ENCODE measurements around the gene ADA. TPM values are rescaled to one million over a fixed set of nuclear protein-coding genes. Genes with fewer than 3 reads are reported as not detected.

Gene ADA
- polyA plus RNA-seq, 1 donor (not counting 4 experiments of a cell fraction or from before 2014, with no cell fraction given): 21.4 TPM

DNA sequence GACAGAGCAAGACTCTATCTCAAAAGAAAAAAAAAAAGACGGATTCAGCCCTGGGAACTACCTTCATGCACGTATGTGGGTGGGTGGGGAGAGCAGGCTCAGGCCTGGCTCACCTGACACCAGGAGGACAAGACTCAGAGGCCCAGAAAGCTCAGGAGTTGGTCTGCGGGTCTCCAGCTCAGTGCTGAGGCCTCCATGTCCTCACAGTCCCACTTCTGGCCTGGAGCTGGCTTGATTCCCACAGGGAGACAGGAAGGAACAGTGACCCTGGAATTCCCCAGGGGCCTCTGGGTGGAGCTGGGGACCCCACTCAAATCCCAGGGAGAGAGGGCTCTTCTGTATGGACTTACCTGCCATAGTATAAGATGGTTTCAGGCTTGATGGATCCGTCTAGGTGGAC, 15.6 kb downstream of the ADA start:
- Histone ChIP-seq H3K27me3 (ENCODE audit: control insufficient read depth, extremely low read depth, insufficient read depth, low read length) (no peaks in the 10 kb centered on the region), H3K9me1 (ENCODE audit: control insufficient read depth, extremely low read depth, insufficient read depth, low read length) (no peaks in the 10 kb centered on the region), H3K4me1 (ENCODE audit: control insufficient read depth, extremely low read depth, insufficient read depth, low read length) (no peaks in the 10 kb centered on the region), H3K79me2 (ENCODE audit: control insufficient read depth, insufficient read depth, low read length) (no peaks in the 10 kb centered on the region), H3K9me3 (ENCODE audit: control insufficient read depth, low read depth, low read length) (peaks cover 2% of the 10 kb centered on the region), H2AFZ (ENCODE audit: control insufficient read depth, low read length) (no peak overlapping the region), H3K9ac (ENCODE audit: control insufficient read depth, extremely low read depth, insufficient read depth, low read length) (no peak overlapping the region), H3K4me3 (ENCODE audit: control insufficient read depth in 2 of 3, extremely low read depth in 1 of 3, insufficient read depth in 2 of 3, low read depth in 1 of 3, low read length in 3 of 3) (no peak overlapping the region), H3K4me2 (ENCODE audit: control insufficient read depth, extremely low read depth, insufficient read depth, low read depth, low read length) (no peak overlapping the region), H3K36me3 (ENCODE audit: control insufficient read depth in 2 of 2, extremely low read depth in 1 of 2, insufficient read depth in 2 of 2, low read length in 2 of 2) (peaks cover 5 to 6% of the 10 kb centered on the region in 2 experiments), H3K27ac (ENCODE audit: control insufficient read depth, insufficient read depth, low read length) (no peak overlapping the region), H4K20me1 (ENCODE audit: control insufficient read depth, extremely low read depth, insufficient read depth, low read length) (no peaks in the 10 kb centered on the region)
- dilution Hi-C loops (cut with MboI; ENCODE audit: extremely low pct_ligation_motif_present, low sequenced_read_pairs): no loop called here
- FAIRE-seq (no peak), DNase-seq (ENCODE audit: low read depth, low spot score) (no peak)
- no peak for TF ChIP-seq EZH2 (IDR thresholded peaks at IDR 0.05; ENCODE audit: low read length)
- TF ChIP-seq, protein P1, sequence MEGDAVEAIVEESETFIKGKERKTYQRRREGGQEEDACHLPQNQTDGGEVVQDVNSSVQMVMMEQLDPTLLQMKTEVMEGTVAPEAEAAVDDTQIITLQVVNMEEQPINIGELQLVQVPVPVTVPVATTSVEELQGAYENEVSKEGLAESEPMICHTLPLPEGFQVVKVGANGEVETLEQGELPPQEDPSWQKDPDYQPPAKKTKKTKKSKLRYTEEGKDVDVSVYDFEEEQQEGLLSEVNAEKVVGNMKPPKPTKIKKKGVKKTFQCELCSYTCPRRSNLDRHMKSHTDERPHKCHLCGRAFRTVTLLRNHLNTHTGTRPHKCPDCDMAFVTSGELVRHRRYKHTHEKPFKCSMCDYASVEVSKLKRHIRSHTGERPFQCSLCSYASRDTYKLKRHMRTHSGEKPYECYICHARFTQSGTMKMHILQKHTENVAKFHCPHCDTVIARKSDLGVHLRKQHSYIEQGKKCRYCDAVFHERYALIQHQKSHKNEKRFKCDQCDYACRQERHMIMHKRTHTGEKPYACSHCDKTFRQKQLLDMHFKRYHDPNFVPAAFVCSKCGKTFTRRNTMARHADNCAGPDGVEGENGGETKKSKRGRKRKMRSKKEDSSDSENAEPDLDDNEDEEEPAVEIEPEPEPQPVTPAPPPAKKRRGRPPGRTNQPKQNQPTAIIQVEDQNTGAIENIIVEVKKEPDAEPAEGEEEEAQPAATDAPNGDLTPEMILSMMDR (optimal IDR thresholded peaks at IDR 0.05 in 1 of 3, IDR thresholded peaks at IDR 0.05 in 1 of 3, conservative IDR thresholded peaks at IDR 0.05 in 1 of 3; ENCODE audit: extremely low read depth in 1 of 3, insufficient read depth in 2 of 3, low read length in 3 of 3): no peak

- Histone ChIP-seq H3K27me3 (ENCODE audit: control insufficient read depth, extremely low read depth, insufficient read depth, low read length) (no peaks in the 10 kb centered on the region), H3K9me3 (ENCODE audit: control insufficient read depth, low read depth, low read length) (no peaks in the 10 kb centered on the region), H3K36me3 (ENCODE audit: control insufficient read depth in 2 of 2, extremely low read depth in 1 of 2, insufficient read depth in 2 of 2, low read length in 2 of 2) (peaks cover 4 to 5% of the 10 kb centered on the region in 2 experiments), H3K79me2 (ENCODE audit: control insufficient read depth, insufficient read depth, low read length) (no peaks in the 10 kb centered on the region), H2AFZ (ENCODE audit: control insufficient read depth, low read length) (no peak overlapping the region), H3K4me3 (ENCODE audit: control insufficient read depth in 2 of 3, extremely low read depth in 1 of 3, insufficient read depth in 2 of 3, low read depth in 1 of 3, low read length in 3 of 3) (no peak overlapping the region), H3K4me2 (ENCODE audit: control insufficient read depth, extremely low read depth, insufficient read depth, low read depth, low read length) (no peak overlapping the region), H3K9me1 (ENCODE audit: control insufficient read depth, extremely low read depth, insufficient read depth, low read length) (no peaks in the 10 kb centered on the region), H3K4me1 (ENCODE audit: control insufficient read depth, extremely low read depth, insufficient read depth, low read length) (no peaks in the 10 kb centered on the region), H4K20me1 (ENCODE audit: control insufficient read depth, extremely low read depth, insufficient read depth, low read length) (no peaks in the 10 kb centered on the region), H3K27ac (ENCODE audit: control insufficient read depth, insufficient read depth, low read length) (no peak overlapping the region), H3K9ac (ENCODE audit: control insufficient read depth, extremely low read depth, insufficient read depth, low read length) (no peak overlapping the region)
- dilution Hi-C loops (cut with MboI; ENCODE audit: extremely low pct_ligation_motif_present, low sequenced_read_pairs): no loop called here
- DNase-seq (ENCODE audit: low read depth, low spot score) (no peak), FAIRE-seq (no peak)
- TF ChIP-seq EZH2 (IDR thresholded peaks at IDR 0.05; ENCODE audit: low read length): no peak
- TF ChIP-seq, protein P1 (optimal IDR thresholded peaks at IDR 0.05 in 1 of 3, IDR thresholded peaks at IDR 0.05 in 1 of 3, conservative IDR thresholded peaks at IDR 0.05 in 1 of 3; ENCODE audit: extremely low read depth in 1 of 3, insufficient read depth in 2 of 3, low read length in 3 of 3): no peak
Measured at GRCh38 chr20:44633872-44634600, 17.5 kb downstream of the ADA start.

Data from keratinocyte (primary cell).